ENCODE measurements around the gene AMELY. TPM values are rescaled to one million over a fixed set of nuclear protein-coding genes. Genes with fewer than 3 reads are reported as not detected.
A peak's percentile ranks its signal among the peaks of the same experiment; 100 is the strongest.
"Not testable (repeated sequence)": the region's sequence is repeated elsewhere in the genome, so short reads cannot be mapped to it uniquely, and the experiment has no call there.

AMELY gene, protein sequence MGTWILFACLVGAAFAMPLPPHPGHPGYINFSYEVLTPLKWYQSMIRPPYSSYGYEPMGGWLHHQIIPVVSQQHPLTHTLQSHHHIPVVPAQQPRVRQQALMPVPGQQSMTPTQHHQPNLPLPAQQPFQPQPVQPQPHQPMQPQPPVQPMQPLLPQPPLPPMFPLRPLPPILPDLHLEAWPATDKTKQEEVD
- not detected for total RNA-seq

- peak; percentile 16 for DNase-seq
Measured at GRCh38 chrY:6911253-6911881, at the start of gene AMELY. Gene AMELY, minus strand, starts transcription at chrY:6911752. Its CDS starts 39,144 bp downstream, at chrY:6872608.

GRCh38 chrY:6949947-6950346, 38.4 kb upstream of the AMELY start:
- DNase-seq, result no peak

DNA sequence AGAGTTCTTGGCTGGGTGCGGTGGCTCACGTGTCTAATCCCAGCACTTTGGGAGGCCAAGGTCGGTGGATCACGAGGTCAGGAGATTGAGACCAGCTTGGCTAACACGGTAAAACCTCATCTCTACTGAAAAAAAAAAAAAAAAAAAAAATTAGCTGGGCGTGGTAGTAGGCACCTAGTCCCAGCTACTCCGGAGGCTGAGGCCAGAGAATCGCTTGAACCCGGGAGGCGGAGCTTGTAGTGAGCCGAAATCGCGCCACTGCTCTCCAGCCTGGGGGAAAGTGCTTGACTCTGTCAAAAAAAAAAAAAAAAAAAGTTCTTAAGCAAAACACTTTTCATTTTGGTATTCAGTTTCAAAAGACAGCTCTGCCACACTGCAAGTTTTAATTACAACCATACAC, 36.8 kb upstream of the AMELY start:
- DNase-seq, result no peak

DNA sequence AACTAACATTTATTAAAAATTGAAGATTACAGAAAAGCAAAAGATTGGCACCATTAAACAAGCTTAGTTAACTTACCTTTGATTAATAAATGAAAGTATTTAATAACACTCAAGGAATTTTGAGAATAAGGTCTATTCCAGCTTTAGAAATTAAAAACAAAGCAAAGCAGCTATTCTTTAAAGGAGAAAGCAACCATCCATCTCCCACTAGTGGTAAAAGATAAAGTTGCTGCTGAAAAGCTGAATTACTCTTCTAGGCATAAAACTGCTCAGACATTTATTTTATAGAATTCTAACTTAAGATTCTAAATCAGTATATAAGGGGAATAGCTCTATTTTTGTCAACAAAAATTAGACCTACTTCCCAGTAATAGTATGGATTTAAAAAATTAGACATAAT, 36.1 kb upstream of the AMELY start:
- DNase-seq, result no peak

DNA sequence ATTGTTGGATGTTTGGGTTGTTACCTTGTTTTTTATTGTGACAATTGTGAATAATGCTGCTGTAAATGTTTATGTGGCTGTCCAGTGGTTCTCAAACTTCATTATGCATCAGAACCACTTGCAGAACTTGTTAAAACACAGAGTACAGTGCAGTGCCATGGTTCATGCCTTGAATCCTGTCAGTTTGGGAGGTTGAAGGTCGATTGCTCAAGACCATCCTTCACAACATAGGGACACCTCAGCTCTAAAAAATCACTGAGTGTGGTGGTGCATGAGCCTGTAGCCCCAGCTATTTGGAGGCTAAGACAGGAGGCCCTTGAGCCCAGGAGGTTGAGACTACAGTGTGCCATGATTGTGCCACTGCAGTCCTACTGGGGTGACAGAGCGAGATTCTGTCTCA, 23.9 kb upstream of the AMELY start:
- no peak for DNase-seq

GRCh38 chrY:6931779-6932396, 20.3 kb upstream of the AMELY start:
- no peak for DNase-seq

DNA sequence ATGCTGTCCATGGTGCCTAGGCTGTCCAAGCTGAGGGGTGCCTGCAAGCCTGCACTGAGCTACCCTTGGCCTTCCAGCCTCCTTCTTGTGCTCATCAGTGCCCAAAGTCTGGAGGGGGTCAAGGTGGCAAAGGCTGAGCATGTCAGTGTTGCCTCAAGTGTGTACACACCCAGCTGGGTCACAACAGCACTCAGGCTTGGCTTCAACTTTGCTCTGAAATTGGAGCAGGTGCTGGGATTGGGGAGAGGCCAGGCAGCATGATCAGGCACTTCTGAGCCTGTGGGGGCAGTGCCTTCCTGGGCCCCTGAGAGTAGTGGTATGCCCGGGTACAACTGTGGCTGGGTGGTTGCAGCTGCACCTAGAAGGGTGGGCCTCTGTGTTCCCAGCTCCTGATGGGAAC, 17.7 kb upstream of the AMELY start:
- no peak for DNase-seq

GRCh38 chrY:6928265-6928664, 16.7 kb upstream of the AMELY start:
- DNase-seq, result no peak

DNA sequence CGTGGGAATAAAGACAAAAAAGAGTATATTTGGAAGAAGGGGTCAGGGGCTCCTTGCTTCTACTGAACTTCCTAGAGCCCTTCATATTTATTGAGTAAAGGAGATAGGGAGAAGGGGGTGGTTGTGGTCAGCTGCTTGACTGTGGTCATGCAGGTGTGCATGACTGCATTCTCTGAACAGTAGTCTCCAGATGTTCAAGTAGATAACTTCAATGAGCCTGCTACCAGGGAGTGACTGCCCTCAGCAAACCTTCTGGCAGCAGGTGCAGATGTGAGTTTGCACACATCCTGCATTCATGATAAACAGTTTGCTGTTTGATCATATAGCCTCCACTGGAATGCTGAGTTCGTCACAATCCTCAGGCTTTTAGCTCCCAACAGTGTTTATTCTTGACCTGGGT, 9.5 kb upstream of the AMELY start:
- no peak for DNase-seq

GRCh38 chrY:6913362-6913761, 1.8 kb upstream of the AMELY start:
- DNase-seq, result no peak

GRCh38 chrY:6910372-6911252, 940 bp downstream of the AMELY start, which contains the start of gene TBL1Y:
Gene TBL1Y, plus strand, starts transcription at chrY:6910697. Its CDS starts 114,388 bp downstream, at chrY:7025085.
- DNase-seq, result peak; percentile 37

GRCh38 chrY:6909856-6910255, 1.7 kb downstream of the AMELY start:
- peak; percentile 2 for DNase-seq

GRCh38 chrY:6909118-6909521, 2.4 kb downstream of the AMELY start:
- DNase-seq, result peak; percentile 30

DNA sequence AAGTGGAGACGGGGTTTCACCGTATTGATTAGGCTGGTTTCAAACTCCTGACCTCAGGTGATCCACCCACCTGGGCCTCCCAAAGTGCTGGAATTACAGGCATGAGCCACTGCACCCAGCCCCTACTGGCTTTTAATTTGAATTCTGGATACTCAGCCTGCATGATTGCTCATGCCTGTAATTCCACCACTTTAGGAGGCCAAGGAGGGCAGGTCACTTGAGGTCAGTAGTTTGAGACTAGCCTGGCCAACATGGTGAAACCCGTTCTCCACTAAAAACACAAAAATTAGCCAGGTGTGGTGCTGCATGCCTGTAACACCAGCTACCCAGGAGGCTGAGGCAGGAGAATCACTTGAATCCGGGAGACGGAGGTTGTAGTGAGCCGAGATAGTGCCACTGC, 3.5 kb downstream of the AMELY start:
- not testable (repeated sequence) for DNase-seq

DNA sequence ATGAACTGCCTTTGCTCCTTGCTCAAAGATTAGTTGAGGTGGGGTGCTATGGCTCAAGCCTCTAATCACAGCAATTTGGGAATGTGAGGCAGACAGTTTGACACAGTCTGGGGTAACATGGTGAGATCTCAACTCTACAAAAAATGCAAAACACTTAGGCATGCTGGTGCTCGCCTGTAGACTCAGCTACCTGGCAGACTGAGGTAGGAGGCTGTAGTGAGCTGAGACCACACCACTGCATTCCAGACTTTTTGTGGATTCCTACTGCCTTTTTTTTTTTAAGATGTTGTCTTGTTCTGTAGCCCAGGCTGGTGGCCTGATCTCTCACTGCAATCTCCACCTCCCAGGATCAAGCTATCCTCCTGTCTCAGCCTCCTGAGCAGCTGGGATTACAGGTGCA, 4.0 kb downstream of the AMELY start:
- DNase-seq, result no peak

- not testable (repeated sequence) for DNase-seq
Measured at GRCh38 chrY:6902116-6902515, 9.4 kb downstream of the AMELY start.

DNA sequence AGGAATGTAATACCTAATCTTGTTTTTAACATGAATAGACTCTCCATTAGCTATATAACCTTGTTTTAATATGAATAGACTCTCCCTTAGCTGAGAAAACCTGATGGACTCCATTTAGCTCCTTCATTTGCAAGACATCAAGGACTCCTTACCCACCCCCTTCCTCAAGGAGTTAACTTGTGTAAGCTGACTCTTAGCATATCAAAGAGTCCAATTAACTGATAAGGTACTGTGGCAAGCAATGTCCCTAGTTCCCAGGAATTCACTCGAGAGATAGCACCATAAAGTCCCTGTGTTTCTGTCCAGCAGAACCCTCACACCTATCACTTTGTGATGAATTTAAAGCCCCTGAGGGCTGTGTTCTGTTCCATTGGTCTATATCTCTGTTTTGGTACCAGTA, 16.3 kb downstream of the AMELY start:
- no peak for DNase-seq

GRCh38 chrY:6894496-6894895, 17.1 kb downstream of the AMELY start:
- DNase-seq, result no peak

- no peak for DNase-seq
Measured at GRCh38 chrY:6849384-6849783, 62.2 kb downstream of the AMELY start.

DNA sequence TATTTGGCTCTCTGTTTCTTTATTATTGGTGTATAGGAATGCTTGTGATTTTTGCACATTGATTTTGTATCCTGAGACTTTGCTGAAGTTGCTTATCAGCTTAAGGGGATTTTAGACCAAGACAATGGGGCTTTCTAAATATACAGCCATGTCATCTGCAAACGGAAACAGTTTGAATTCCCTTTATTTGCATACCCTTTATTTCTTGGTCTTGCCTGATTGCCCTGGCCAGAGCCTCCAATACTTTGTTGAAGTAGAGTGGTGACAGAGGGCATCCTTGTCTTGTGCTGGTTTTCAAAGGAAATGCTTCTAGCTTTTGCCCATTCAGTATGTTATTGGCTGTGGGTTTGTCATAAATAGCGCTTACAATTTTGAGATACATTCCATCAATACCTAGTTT, 68.9 kb downstream of the AMELY start:
- not testable (repeated sequence) for DNase-seq
